HG02623 (cell line): Measurements from ENCODE around the gene KRTAP17-1.
"Not testable (repeated sequence)": the region's sequence is repeated elsewhere in the genome, so short reads cannot be mapped to it uniquely, and the experiment has no call there.

Experiments used
- ATAC-seq: cut with Tn5 transposase; IDR thresholded peaks from one replicate; pipeline ENCODE4 v1.9.1; 2021; ENCODE audit warnings: moderate library complexity; ENCODE audit not compliant: unreplicated experiment

Gene KRTAP17-1

GRCh38 chr17:41307647-41308046, 7.9 kb downstream of the KRTAP17-1 start:
- no peak for ATAC-seq

DNA sequence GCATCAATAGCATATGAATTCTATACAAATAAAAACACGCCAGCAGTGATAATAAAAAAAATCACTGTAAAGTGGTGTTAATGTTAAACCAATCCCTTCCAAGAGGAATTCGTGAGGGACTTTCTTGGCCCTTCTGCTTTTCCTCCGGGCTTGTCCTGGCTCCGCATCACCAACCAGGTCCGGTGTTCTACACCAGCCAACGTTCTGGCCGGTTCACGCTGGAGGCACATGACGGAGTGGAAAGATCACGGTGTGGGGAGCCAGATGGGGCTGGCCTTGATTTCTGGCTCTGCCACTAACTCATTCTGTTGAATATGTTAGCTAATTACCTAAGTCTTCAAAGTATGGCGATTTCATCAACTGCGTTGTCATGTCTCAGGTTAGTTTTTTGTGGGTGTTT, 11.4 kb downstream of the KRTAP17-1 start:
- no peak for ATAC-seq

GRCh38 chr17:41302981-41303380, 12.5 kb downstream of the KRTAP17-1 start:
- no peak for ATAC-seq

GRCh38 chr17:41301916-41302901, 13.3 kb downstream of the KRTAP17-1 start, which contains the start of gene KRTAP29-1:
Gene KRTAP29-1, minus strand, starts transcription at chr17:41302851. Its CDS starts 0 bp downstream, at chr17:41302851.
- ATAC-seq, result no peak

DNA sequence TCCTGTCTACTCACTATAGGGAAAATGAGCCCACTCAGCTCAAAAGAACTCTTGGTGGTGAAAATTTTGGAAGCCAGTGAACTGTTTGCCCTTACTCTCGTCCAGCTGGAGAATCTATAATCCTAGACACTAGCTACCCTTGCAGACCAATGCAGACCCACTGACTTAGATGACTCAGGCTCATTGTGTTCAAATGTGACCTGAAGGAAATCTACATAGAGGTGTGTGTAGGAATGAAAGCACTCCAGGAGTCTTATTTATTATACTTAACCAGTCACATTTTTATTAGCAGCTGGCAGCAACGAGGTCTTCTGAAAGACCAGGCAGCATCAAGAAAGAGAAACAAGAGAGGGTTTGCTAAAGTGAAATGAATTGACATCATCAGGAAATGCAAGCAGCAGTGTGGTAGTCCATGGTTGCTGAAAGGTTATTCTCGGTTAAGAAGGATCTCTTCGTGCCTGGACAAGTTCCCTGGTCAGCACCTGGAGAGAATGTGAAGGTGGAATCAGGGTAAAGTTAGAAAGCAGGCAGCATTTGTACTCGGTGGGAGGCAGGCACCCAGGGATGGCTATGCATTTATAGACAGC, 14.2 kb downstream of the KRTAP17-1 start:
- ATAC-seq, result no peak

GRCh38 chr17:41298458-41299135, 16.9 kb downstream of the KRTAP17-1 start:
- ATAC-seq, result no peak

DNA sequence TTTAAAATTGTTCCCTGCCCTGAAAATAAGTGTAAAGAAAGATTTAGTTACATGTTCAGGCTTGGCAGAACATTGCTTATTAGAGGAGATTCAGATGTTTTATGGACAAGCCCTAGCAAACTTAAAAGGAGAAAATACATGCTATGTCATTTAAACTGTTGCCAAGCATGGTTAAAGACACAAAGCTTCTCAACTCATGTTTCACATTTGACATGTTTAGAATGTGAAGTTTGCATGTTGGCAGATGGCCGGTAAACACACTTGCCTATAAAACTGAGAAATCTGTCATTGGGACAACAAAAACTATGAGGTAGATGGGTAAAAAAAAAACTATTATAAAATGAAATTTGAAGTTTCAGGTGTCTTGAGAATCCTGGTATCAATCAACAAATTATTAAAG, 18.7 kb downstream of the KRTAP17-1 start:
- no peak for ATAC-seq

GRCh38 chr17:41294016-41294415, 21.5 kb downstream of the KRTAP17-1 start:
- no peak for ATAC-seq

DNA sequence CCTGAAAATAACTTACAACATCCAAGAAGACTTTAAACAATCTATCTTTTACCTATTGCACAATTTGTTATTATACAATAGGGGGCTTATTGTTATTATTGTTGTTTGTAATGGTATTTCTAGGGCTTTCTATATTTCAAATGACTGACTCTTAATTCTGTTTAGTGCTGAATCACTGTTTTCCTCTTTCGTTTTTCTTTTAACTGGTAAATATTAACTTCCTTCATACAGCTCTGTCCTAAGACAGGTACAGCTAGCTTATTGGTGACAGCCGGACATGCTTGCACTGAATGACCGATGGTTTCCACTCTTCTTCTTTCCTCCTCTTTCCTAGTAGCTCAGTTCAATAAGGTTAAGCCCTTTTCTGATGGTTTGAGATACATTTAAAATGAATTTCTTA, 28.5 kb downstream of the KRTAP17-1 start:
- ATAC-seq, result no peak

GRCh38 chr17:41284546-41284945, 31.0 kb downstream of the KRTAP17-1 start:
- no peak for ATAC-seq

- no peak for ATAC-seq
Observed at GRCh38 chr17:41284043-41284442, 31.5 kb downstream of the KRTAP17-1 start.

GRCh38 chr17:41278176-41278955, 37.1 kb downstream of the KRTAP17-1 start:
- no peak for ATAC-seq

DNA sequence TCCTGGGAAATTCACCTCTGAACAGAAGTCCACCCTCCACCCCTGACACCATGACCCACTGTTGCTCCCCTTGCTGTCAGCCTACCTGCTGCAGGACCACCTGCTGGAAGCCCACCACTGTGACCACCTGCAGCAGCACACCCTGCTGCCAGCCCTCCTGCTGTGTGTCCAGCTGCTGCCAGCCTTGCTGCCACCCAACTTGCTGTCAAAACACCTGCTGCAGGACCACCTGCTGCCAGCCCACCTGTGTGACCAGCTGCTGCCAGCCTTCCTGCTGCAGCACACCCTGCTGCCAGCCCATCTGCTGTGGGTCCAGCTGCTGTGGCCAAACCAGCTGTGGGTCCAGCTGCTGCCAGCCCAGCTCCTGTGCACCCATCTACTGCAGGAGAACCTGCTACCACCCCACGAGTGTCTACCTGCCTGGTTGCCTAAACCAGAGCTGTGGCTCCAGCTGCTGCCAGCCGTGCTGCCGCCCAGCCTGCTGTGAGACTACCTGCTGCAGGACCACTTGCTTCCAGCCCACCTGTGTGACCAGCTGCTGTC, 39.8 kb downstream of the KRTAP17-1 start, which contains the start of gene KRTAP9-7:
KRTAP9-7 (plus strand) TSS at position 51 of the 543 bp plus-strand sequence; CDS start at position 51, 0 bp downstream.
- ATAC-seq, result not testable (repeated sequence)

- no peak for ATAC-seq
Observed at GRCh38 chr17:41271858-41272257, 43.7 kb downstream of the KRTAP17-1 start.

DNA sequence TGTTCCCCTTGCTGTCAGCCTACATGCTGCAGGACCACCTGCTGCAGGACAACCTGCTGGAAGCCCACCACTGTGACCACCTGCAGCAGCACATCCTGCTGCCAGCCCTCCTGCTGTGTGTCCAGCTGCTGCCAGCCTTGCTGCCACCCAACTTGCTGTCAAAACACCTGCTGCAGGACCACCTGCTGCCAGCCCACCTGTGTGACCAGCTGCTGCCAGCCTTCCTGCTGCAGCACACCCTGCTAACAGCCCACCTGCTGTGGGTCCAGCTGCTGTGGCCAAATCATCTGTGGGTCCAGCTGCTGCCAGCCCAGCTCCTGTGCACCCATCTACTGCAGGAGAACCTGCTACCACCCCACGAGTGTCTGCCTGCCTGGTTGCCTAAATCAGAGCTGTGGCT, 44.2 kb downstream of the KRTAP17-1 start:
- ATAC-seq, result not testable (repeated sequence)

- no peak for ATAC-seq
Observed at GRCh38 chr17:41267711-41268110, 47.8 kb downstream of the KRTAP17-1 start.

DNA sequence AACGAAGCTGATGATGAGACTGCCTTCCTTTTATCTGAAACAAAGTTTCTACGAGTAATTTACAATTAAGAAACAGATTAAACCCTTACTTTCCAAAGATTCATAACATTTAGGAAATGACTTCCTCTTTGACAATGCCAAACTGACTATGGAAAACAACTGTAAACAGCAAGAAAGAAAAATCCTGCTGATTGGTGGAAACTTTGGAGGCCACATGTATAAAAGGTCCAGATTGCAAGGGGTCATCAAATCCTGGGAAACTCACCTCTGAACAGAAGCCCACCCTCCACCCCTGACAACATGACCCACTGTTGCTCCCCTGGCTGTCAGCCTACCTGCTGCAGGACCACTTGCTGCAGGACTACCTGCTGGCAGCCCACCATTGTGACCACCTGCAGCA, 50.4 kb downstream of the KRTAP17-1 start, which contains the start of gene KRTAP9-6:
KRTAP9-6 (plus strand) TSS at position 301 of the 400 bp plus-strand sequence; CDS start at position 301, 0 bp downstream.
- no peak for ATAC-seq
